ENCODE measurements around the gene SPECC1. TPM values are rescaled to one million over a fixed set of nuclear protein-coding genes. Genes with fewer than 3 reads are reported as not detected.

Gene SPECC1
- total RNA-seq, 1 donor from 2014 or later, result 83.0 TPM

DNA sequence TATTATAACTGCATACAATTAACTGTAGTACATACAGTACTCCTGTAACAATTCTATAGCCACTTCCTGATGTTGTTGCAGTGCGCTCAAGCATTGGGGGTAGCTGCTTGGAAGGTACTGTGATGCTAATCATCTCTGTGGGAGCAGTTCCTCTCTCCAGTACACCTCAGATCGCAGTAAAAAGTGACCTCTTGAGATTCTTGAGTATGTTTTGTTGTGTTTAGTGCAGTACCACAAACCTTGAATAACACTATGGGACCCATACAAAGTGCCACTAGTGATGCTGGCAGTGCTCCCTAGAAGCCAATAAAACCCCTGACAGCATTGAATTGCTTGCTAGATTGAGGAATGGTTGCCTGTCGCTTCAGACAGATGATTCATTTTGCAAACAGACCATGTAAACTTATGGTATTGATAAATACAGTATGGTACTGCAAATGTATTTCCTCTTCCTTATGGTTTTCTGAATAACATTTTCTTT is 193.0 kb downstream of the SPECC1 start:
- Mint-ChIP-seq H3K4me3 (ENCODE audit: unreplicated experiment) (no peak overlapping the region), H3K9me3 (ENCODE audit: unreplicated experiment) (peaks cover 9% of the 10 kb centered on the region)

DNA sequence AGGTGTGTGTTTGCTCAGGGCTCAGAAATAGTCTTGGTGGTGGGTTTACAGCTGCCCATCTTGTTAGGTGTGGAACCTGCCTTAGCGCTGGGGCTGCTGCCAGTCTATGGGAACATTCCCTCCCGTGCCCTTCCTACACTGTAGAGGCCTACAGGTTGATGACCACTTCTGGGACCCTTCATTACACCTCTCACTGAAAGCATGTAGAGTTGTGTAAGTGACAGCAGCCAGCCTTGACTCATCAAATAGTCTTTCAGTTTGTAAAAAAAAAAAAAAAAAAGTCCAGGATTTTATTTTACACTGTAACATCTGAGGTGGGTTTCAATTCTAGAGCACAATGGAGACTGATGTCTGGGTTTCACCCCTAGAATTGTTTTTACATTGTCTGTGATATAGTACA is 193.9 kb downstream of the SPECC1 start:
- no peak overlapping the region for H3K4me2 ChIP-seq (ENCODE audit: low read length)
- Mint-ChIP-seq H3K27ac (ENCODE audit: unreplicated experiment) (peak overlapping the region; percentile 75), H3K9me3 (ENCODE audit: unreplicated experiment) (peaks cover 4% of the 10 kb centered on the region), H3K4me3 (ENCODE audit: unreplicated experiment) (no peak overlapping the region), H3K4me1 (ENCODE audit: low read depth, unreplicated experiment) (peaks cover 60% of the 10 kb centered on the region), H3K36me3 (ENCODE audit: low read depth, unreplicated experiment) (peaks cover 17% of the 10 kb centered on the region), H3K27me3 (ENCODE audit: low read depth, unreplicated experiment) (no peaks in the 10 kb centered on the region)
- H3K36me3 ChIP-seq (ENCODE audit: insufficient read depth, low read length), result no peaks in the 10 kb centered on the region
- no peak overlapping the region for H3K4me3 ChIP-seq (ENCODE audit: insufficient read depth, low read depth, low read length)
- no peaks in the 10 kb centered on the region for H3K27me3 ChIP-seq (ENCODE audit: insufficient read depth, low read length)
- TF ChIP-seq, protein P1, sequence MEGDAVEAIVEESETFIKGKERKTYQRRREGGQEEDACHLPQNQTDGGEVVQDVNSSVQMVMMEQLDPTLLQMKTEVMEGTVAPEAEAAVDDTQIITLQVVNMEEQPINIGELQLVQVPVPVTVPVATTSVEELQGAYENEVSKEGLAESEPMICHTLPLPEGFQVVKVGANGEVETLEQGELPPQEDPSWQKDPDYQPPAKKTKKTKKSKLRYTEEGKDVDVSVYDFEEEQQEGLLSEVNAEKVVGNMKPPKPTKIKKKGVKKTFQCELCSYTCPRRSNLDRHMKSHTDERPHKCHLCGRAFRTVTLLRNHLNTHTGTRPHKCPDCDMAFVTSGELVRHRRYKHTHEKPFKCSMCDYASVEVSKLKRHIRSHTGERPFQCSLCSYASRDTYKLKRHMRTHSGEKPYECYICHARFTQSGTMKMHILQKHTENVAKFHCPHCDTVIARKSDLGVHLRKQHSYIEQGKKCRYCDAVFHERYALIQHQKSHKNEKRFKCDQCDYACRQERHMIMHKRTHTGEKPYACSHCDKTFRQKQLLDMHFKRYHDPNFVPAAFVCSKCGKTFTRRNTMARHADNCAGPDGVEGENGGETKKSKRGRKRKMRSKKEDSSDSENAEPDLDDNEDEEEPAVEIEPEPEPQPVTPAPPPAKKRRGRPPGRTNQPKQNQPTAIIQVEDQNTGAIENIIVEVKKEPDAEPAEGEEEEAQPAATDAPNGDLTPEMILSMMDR (IDR thresholded peaks at IDR 0.05; ENCODE audit: insufficient read depth, low read depth, low read length), result no peak
- no peak for TF ChIP-seq EZH2 (IDR thresholded peaks at IDR 0.05; ENCODE audit: insufficient read depth, low read length)
- H2AFZ ChIP-seq (ENCODE audit: low read depth, low read length), result no peak overlapping the region
- FAIRE-seq (no peak), DNase-seq (ENCODE audit: low read depth) (no peak)
- peaks cover 46% of the 10 kb centered on the region for H3K79me2 ChIP-seq (ENCODE audit: insufficient read depth, low read length)
- H3K9me3 ChIP-seq (ENCODE audit: insufficient read depth, low read depth, low read length), result no peaks in the 10 kb centered on the region
- peaks cover 45% of the 10 kb centered on the region for H3K4me1 ChIP-seq (ENCODE audit: insufficient read depth, low read length)
- no peak overlapping the region for H3K9ac ChIP-seq (ENCODE audit: low read length)
- no peak overlapping the region for H3K27ac ChIP-seq (ENCODE audit: low read depth, low read length)
- no peaks in the 10 kb centered on the region for H4K20me1 ChIP-seq (ENCODE audit: insufficient read depth, low read length)

More for the DNA sequence above, 193.0 kb downstream of the SPECC1 start:
- Mint-ChIP-seq H3K36me3 (ENCODE audit: low read depth, unreplicated experiment) (peaks cover 17% of the 10 kb centered on the region), H3K27ac (ENCODE audit: unreplicated experiment) (no peak overlapping the region), H3K4me1 (ENCODE audit: low read depth, unreplicated experiment) (peaks cover 53% of the 10 kb centered on the region), H3K27me3 (ENCODE audit: low read depth, unreplicated experiment) (no peaks in the 10 kb centered on the region)
- peaks cover 51% of the 10 kb centered on the region for H3K79me2 ChIP-seq (ENCODE audit: insufficient read depth, low read length)
- FAIRE-seq (no peak), DNase-seq (ENCODE audit: low read depth) (no peak)
- no peak overlapping the region for H2AFZ ChIP-seq (ENCODE audit: low read depth, low read length)
- H4K20me1 ChIP-seq (ENCODE audit: insufficient read depth, low read length), result no peaks in the 10 kb centered on the region
- H3K36me3 ChIP-seq (ENCODE audit: insufficient read depth, low read length), result no peaks in the 10 kb centered on the region
- no peak overlapping the region for H3K9ac ChIP-seq (ENCODE audit: low read length)
- H3K27me3 ChIP-seq (ENCODE audit: insufficient read depth, low read length), result no peaks in the 10 kb centered on the region
- H3K4me3 ChIP-seq (ENCODE audit: insufficient read depth, low read depth, low read length), result no peak overlapping the region
- H3K9me3 ChIP-seq (ENCODE audit: insufficient read depth, low read depth, low read length), result no peaks in the 10 kb centered on the region
- peaks cover 42% of the 10 kb centered on the region for H3K4me1 ChIP-seq (ENCODE audit: insufficient read depth, low read length)
- no peak for TF ChIP-seq EZH2 (IDR thresholded peaks at IDR 0.05; ENCODE audit: insufficient read depth, low read length)
- TF ChIP-seq, protein P1 (IDR thresholded peaks at IDR 0.05; ENCODE audit: insufficient read depth, low read depth, low read length), result no peak
- no peak overlapping the region for H3K27ac ChIP-seq (ENCODE audit: low read depth, low read length)
- peak overlapping the region; percentile 14 for H3K4me2 ChIP-seq (ENCODE audit: low read length)

GRCh38 chr17:20203761-20204263 is 194.7 kb downstream of the SPECC1 start:
- H3K27ac ChIP-seq (ENCODE audit: low read depth, low read length), result peak overlapping the region; percentile 41
- peak overlapping the region; percentile 91 for H3K27ac Mint-ChIP-seq (ENCODE audit: unreplicated experiment)
- no peak overlapping the region for H2AFZ ChIP-seq (ENCODE audit: low read depth, low read length)
- peaks cover under 1% of the 10 kb centered on the region for H3K9me3 Mint-ChIP-seq (ENCODE audit: unreplicated experiment)
- H3K4me3 ChIP-seq (ENCODE audit: insufficient read depth, low read depth, low read length), result no peak overlapping the region
- H3K27me3 ChIP-seq (ENCODE audit: insufficient read depth, low read length), result no peaks in the 10 kb centered on the region
- H3K4me1 ChIP-seq (ENCODE audit: insufficient read depth, low read length), result peaks cover 45% of the 10 kb centered on the region
- H3K36me3 ChIP-seq (ENCODE audit: insufficient read depth, low read length), result no peaks in the 10 kb centered on the region
- H3K4me3 Mint-ChIP-seq (ENCODE audit: unreplicated experiment), result no peak overlapping the region
- FAIRE-seq (no peak), DNase-seq (ENCODE audit: low read depth) (peak; percentile 59)
- H3K79me2 ChIP-seq (ENCODE audit: insufficient read depth, low read length), result peaks cover 48% of the 10 kb centered on the region
- H3K27me3 Mint-ChIP-seq (ENCODE audit: low read depth, unreplicated experiment), result no peaks in the 10 kb centered on the region
- no peak for TF ChIP-seq EZH2 (IDR thresholded peaks at IDR 0.05; ENCODE audit: insufficient read depth, low read length)
- TF ChIP-seq, protein P1 (IDR thresholded peaks at IDR 0.05; ENCODE audit: insufficient read depth, low read depth, low read length), result no peak
- H3K4me1 Mint-ChIP-seq (ENCODE audit: low read depth, unreplicated experiment), result peaks cover 66% of the 10 kb centered on the region
- H3K9ac ChIP-seq (ENCODE audit: low read length), result no peak overlapping the region
- no peaks in the 10 kb centered on the region for H3K9me3 ChIP-seq (ENCODE audit: insufficient read depth, low read depth, low read length)
- H3K36me3 Mint-ChIP-seq (ENCODE audit: low read depth, unreplicated experiment), result peaks cover 14% of the 10 kb centered on the region
- peak overlapping the region; percentile 27 for H3K4me2 ChIP-seq (ENCODE audit: low read length)
- H4K20me1 ChIP-seq (ENCODE audit: insufficient read depth, low read length), result no peaks in the 10 kb centered on the region

All from astrocyte (in vitro differentiated cells and primary cell).